Colon (tissue), 2 donors: ENCODE measurements around the gene SLC17A1.

ENCODE experiments used
- FAIRE-seq: peaks from 2 replicates; lab custom pipeline; 2012; peaks lifted over from hg19 to GRCh38; lab: Jason Lieb, UNC
- donor health status: control.
- donor health status: control.

The SLC17A1 gene

DNA sequence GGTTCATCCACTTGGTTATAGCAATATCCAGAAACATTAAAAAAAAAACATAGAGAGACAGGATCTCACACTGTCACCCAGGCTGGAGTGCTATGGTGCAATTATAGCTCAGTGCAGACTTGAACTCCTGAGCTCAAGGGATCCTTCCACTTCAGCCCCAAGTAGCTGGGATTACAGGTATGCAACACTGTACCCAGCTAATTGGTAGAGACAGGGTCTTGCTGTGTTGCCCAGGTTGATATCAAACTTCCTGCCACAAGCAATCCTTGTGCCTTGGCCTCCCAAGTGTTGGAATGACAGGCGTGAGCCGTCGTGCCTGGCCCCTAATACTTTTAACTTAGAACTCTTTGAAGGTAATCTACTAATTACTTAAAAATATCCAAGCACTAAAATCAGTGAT, 818 bp upstream of the SLC17A1 start:
- no peak for FAIRE-seq

DNA sequence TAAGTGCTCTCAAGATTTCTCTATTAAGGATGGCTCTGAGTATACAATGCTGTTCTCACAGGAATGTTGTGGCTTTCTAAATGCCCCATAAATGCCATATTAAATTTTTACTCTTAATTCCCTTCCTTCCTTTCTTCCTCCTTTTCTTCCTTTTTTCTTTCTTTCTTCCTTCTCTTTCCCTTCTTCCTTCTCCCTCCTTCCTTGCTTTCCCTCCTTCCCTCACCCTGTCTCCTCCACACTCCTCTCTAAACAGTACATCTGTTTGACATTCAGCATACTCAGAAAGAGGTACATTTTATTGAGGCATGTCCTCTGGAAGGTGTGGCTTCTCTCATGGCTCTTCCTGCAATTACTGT, 433 bp upstream of the SLC17A1 start:
- FAIRE-seq: no peak

DNA sequence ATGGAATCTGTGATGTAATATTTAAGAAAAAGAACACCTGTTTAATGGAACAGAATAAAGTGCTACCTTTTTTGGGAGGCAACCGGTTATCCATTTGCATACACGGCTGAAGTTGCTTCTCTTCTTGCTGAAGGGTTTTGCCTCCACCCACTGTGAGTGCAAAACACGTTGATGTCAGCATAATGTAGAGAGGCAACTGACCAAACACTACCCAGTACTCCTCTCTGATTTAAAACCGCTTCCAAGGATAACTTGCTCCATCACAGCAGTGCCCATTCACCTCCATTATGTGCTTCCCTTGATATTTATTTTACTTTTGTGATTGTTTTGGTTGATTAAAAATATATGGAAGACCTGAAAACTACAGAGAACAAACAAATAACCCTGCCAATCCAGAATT, 1.4 kb downstream of the SLC17A1 start:
- no peak for FAIRE-seq

DNA sequence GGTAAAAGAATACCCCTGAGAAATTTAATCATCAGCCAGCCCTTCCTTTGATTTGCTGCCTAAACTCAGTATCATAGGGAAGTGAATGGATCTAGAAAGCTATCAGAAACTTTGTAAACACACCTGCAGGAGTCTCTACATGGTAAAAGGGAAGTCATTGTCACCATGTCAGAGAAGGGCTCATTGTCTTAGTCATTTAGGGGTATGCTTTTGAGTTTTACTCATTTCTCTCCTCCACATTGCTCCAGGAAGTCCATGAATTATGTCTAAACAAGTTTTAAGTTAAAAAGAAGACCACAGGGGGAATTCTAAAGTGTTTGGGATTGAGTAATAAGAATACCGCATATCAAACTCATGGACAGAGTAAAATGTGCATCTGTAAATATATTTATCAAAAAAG, 2.5 kb downstream of the SLC17A1 start:
- no peak for FAIRE-seq

DNA sequence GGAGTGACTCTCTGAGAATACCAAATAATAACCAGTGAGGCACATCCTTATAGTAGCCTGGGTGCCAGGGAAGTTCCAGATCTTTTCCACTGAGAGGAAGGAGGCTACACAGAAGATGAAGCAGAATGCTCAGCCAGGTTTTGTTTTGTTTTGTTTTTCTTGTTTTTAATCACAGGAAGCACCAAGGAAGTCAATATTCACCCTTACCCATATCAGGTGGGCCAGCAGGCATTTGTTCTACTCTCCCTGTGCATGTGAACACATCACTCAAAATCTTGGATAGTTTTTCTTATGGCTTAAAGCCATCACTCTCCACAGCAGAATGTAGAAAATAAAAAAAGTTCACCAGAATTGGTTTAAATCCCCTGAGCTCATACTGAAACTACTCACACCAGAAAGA, 10.5 kb downstream of the SLC17A1 start:
- no peak for FAIRE-seq

DNA sequence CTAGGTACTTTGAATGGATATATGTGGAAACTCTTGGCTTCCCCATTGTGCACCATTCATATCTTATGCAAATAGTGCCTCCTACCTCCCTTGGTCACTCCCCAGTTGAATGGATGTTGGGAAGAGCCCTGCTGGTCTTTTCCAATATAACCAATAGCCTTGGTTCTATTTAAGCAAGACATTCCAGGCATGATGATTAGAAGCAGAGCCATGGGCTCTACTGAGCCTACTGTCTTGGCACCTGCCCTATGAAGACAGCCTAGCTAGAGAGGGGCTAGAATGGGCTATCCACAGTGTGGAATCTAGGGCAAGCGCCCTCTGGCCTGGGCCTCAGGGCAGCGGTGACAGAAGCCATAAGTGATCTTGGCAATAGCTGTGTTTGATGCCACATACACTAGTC, 15.6 kb downstream of the SLC17A1 start:
- FAIRE-seq: no peak

DNA sequence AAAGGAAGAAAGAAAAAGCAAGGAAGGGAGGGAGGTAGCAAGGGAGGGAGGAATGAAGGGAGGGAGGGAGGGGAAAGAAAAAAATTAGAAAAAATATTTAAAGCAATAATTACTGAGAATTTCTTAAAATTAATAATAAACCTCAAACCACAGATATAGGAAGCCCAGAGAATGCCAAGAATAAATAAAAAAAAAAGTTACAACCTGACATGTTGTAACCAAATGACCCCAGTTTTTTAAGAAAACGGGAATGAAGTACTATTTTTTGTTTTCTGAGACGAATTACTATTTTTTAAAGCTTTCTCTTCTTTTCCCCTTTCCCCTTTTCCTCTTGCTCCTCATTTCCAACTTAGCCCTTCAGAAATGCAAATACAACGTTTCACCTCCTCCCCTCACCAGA, 16.7 kb downstream of the SLC17A1 start:
- FAIRE-seq: no peak

DNA sequence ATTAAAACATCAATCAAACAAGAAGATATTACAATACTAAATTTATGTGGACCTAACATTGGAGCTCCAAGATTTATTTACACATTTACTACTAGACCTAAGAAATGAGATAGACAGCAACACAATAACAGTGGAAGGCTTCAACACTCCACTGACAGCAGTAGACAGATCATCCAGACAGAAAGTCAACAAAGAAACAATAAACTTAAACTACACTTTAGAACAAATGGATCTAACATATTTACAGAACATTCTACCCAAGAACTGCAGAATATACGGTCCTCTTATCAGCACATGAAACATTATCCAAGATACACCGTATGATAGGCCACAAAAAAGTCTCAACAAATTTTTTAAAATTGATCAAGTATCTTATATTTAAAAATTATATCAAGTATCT, 27.0 kb downstream of the SLC17A1 start:
- FAIRE-seq: no peak

DNA sequence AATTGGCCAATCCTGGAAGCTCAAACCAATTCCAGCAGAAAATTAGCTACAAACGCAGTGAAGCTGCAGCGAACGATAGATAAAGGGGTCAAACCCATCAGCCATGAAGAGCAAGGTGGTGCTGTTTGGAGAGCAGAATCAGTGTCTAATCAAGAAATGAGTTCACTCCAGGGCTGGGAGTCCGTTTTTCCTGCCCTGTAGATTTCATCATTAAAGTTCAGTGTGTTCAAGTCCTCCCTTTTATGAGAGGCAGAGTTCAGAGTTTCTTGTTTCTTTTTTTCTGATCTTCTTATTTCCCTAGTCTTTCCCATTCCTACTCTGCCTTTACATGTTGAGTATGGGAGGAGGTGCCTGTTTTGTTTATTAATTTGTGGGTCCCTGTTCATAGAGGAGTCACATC, 30.4 kb downstream of the SLC17A1 start:
- no peak for FAIRE-seq

DNA sequence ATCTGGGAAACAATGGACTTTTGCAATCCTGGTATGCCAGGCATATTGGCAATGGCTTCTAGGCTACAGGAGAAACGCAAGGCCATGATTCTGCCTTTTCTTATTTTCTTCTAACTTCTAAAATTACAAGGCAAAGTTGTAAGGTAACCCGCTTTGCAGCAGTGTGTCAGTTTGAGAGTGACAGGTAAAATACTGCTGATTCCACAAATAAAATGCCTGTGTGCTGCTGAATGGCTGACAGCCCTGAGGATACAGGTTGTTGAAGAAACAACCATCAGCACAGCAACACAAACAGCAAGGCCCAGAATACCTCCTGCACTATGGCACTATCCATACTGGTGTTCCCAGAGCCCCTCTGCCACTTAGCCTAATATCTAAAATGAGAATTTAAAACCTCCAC, 37.1 kb downstream of the SLC17A1 start:
- no peak for FAIRE-seq

DNA sequence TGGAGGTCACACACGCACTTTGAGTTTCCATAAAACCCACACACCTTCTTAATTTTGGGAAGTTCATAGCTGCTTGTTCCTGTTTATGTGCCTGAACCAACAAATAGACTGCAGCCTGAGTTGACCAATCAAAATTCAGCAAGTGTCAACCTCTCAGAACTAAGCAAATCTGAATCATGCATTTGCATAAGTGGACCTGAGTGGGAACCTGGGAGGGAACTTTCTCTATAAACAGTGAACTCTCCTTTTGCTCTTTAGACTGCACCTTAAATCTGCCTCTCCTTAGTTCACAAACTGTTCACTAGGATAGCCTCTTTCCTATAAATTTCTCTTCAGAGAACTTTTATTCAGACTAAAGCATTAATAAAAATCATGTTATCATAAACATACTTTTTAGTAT, 37.9 kb downstream of the SLC17A1 start:
- no peak for FAIRE-seq

DNA sequence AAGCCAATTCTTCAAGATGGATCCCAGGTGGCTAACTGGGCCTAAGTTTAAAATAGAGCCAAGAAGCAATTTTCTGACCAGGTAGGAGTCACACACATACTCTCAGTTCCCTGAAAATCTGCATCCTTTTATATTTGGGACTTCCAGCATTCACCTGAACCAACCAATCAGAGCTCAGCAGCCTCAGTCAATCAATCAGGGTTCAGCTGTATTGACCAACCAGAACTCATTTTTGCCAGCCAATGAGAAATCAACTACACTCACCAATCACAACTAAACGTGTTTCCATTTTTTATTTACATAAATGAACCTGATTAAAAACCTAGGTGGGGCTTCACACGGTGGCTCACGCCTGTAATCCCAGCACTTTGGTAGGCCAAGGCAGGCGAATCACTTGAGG, 39.8 kb downstream of the SLC17A1 start:
- no peak for FAIRE-seq

DNA sequence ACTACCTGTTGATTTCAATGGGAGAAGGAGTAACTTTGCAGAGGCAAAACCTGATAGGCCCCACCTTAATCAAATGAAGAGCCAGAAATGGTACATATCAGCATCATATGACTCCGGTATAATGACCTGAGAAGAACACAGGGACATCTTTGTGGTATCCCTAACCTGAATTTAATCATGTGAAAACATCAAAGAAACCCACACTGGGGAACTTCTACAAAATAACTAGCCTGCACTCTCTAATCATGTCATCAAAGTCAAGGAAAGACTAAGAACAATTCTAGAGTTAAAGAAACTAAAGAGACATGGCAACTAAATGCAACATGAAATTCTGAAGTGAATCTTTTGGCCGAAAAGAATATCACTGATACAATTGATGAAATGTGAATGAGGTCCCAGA, 42.4 kb downstream of the SLC17A1 start:
- FAIRE-seq: no peak

DNA sequence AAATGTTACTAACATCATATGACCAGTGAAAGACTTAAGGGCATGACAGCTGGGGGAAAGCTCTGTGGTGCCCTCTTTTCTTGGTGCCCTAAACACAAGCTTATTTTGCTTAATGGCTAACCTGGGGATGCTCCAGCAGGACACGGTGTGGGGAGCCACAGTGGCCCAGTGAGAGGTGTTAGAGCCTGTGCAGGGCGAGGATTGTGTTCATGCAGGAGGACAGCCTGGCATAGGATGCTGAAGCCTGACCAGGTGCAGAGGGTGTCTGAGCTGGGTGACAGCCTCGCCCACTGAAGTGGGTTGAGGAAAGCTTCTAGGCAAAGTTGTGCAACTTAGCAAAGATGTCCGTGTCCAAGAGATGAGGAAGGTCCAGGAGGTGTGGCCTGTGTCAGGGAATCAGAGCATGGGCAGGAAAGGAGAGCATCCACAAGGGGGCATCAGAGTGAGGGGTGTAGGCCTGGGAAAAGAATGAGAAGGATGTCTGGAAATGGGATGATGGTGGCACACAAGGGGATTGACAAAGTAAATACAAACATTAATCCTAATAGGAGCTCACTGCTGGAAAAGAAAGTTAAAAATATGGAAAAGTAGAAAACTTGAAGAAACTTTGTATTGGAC, 43.4 kb downstream of the SLC17A1 start:
- no peak for FAIRE-seq

DNA sequence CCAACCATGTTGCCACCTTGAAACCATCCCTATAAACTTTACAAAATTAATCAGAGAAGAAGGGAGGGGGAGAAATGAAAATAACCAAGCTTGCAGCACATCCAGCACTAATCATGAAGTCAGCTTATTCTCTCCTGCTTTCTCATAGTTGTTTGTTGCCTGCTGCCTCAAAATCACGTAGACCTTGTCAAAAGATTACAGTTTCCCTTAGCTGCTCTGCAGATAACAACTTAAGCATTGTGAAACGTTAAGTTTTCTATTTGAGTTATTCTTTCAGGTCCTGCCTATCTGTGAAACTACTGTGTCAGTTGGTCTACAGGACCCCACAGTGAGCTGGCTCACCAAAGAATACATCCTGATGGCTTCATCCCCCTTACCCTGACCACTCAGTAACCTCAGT, 44.4 kb downstream of the SLC17A1 start:
- no peak for FAIRE-seq

DNA sequence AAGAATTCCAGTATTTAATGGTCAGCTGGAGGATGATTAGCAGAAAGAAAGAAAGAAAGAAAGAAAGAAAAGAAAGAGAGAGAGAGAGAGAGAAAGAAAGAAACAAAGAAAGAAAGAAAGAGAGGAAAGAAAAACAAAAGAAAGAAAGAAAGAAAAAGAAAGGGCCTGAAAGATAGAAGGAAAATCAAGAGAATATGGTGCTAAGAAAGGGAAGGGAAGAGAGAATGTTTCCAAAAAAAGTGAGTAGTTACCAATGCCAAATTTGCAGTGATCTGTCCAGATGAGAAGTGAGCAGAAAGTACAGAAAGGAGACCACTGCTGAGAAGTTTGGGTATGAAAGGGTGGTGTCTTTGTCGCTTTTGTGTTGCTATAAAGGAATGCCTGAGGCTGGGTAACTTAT, 50.7 kb downstream of the SLC17A1 start:
- FAIRE-seq: no peak

DNA sequence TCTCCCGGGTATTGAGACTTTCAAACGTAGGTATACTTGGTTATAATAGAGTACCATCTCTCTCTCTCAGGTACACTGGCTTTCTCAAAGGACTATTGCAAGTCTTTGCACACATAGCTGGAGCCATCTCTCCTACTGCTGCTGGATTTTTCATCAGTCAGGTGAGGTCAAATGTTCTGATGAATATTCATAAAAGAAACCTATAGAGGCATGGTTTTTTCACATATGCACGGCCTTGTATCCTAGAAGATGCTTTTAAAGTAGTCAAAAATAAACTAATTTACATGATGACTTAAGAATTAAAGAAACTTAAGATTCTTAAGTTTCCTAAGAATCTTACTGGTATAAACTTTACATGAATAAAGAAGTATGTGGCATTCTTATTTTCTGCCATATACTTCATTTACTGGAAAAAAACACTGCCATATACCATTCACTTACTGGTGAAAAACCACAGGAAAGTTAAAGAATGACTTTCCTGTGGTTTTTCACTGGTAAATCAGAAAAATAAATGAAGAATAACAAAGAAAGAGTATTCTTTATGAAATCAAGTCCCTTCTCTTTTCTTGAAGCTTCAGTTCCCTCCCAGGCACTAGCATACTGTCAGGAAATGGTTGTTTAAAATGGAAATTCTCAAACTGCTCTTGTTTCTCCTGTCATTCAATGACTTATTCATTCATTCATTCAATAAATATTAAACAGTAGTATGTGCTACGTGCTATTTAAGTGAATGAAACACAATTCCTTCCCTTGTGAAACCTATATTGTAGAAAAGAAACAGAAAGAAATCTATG, 53.8 kb downstream of the SLC17A1 start:
- FAIRE-seq: no peak

DNA sequence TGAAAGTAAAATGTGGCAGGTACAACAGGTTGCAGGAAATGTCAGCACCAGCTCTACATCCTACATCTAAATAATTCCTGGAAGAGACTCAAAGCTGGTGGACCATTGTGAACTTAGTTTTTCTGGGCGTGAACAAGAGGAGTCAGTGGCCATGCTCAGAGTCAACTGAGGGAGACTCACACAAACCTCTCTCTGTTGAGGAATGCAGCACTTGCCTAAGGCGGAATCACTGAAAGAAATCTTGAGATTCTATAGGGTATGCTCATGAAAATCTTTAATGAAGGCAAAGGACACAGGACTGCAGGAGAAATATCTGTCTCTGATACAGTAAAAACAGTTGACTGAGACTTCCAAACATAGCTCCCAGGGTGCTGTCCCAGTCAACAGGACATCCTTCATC, 54.8 kb downstream of the SLC17A1 start:
- no peak for FAIRE-seq

DNA sequence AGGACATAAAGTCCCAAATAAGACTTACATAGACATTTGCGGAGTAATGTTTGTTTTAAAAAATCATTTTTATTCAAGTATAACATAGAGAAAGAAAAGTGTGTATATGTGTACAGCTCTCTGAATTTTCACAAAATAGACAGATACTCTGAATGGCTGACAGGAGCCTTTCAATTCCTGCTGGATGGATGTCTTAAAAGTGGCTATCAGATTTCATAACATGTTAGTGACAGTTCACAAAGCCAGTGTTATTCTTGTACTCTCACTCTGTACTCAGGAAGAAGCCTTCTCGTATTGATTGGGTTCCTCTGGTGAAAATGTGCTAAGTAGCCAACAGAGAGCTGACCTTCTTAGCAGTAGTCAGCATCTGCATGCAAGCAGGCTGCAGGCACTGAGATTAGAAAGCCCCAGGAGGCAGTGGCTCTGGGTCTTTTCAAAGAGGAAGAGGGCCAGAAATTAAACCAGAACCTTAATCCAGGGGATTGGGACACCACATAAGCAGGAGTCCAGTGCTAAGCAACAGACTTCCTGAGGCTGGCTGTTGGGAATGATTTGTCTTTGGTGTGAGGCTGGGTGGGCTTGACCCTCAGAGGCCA, 57.6 kb downstream of the SLC17A1 start:
- no peak for FAIRE-seq

DNA sequence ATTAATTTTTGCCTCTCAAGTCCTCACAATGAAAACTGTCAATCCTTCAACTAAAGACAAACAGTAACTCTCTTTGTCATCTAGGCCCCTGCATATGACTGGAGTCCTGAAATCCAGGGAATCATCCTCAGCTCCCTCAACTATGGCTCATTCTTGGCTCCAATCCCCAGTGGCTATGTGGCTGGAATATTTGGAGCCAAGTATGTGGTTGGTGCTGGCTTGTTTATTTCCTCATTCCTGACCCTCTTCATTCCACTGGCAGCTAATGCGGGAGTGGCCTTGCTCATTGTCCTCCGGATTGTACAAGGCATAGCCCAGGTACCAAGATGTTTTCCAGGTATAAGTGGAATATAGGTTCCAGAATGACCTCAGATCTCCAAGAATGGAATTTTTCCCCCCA, 61.9 kb downstream of the SLC17A1 start:
- FAIRE-seq: no peak

DNA sequence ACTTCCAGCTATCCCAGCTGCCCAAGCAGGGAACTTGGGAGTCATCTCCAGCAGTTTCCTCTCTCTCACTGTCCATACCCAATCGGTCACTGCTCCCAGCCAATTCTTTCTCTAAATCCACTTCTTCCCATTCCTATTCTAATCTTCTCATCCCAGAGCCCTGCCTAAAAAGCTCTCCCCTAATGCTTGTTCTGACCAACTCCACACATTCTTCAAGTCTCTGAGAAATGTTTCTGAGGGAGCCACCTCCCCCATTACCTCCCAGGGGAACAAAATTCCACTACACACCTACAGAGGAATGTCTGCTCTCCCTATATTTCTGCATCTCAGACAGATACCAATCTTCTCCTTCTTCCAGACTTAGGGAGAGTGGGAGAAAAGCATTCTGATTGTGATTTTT, 63.3 kb downstream of the SLC17A1 start:
- no peak for FAIRE-seq

DNA sequence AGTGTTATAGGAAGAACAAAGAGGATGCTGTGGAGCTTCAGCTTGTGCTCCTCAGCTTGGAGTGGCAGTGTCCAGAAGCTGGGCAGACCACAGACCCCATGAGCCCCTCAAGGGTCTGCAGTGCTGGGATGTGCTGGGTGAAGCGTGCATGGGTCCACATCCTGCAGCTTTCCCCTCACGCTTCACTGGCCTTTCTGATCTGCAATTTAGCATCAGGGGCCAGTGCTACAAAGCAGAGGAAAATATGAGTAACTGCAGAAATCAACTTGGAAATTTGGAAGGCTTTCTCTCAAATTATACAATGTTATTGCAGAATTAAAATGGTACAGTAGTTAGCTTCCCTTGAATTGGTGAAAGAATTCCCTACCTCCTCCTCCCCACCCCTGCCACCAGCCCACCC, 67.2 kb downstream of the SLC17A1 start:
- no peak for FAIRE-seq

DNA sequence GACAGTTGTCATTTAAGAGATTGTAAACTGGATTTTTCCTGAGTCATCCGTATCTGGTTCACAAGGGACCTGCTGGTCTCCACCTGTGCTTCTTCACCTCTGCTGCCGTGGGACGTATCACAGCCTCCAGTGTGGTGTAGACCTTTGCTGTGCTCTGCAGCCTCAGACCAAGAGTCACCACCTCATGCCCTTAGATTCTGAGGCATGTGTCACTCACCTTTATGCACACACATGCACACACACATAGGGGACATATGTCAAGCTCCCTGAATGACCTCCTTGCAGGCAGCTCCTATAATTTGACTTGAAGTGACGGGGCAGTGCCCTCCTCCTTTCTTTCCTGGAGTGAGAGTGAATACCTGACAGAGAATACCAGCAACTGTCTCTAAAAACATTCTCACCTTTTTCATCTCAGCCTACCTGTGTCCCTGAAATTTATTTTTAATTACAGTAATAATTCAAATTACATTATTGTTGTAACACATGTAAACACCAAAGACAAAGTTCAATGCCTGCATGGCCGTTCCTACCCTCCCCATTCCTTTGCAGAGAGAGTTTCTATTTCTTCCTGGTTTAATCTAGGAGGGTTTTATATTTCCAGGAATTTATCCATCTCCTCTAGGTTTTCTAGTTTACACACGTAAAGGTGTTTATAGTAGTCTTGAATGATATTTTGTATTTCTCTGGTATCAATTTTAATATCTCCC, 73.8 kb downstream of the SLC17A1 start:
- no peak for FAIRE-seq
